Measurements from ENCODE around the gene KRT83. TPM values are rescaled to one million over a fixed set of nuclear protein-coding genes. Genes with fewer than 3 reads are reported as not detected.

Gene KRT83
- total RNA-seq, 1 donor, result not detected

GRCh38 chr12:52312086-52312485 is 9.1 kb downstream of the KRT83 start:
- H4K20me1 ChIP-seq (ENCODE audit: insufficient read depth, low read length), result no peaks in the 10 kb centered on the region
- H3K9me3 ChIP-seq (ENCODE audit: low read depth, low read length), result no peaks in the 10 kb centered on the region
- no peak overlapping the region for H3K4me3 ChIP-seq (ENCODE audit: insufficient read depth, low read length)
- TF ChIP-seq CTCF (IDR thresholded peaks at IDR 0.05; ENCODE audit: extremely low read depth, low read depth, low read length), result no peak
- no peak overlapping the region for H3K27ac ChIP-seq (ENCODE audit: low read depth, low read length)
- H3K4me2 ChIP-seq (ENCODE audit: insufficient read depth, low read length), result no peak overlapping the region
- H3K36me3 ChIP-seq (ENCODE audit: insufficient read depth, low read length), result no peaks in the 10 kb centered on the region
- no peaks in the 10 kb centered on the region for H3K79me2 ChIP-seq (ENCODE audit: insufficient read depth, low read length)
- H3K4me1 ChIP-seq (ENCODE audit: insufficient read depth, low read length), result peaks cover 8% of the 10 kb centered on the region
- H3K27me3 ChIP-seq (ENCODE audit: insufficient read depth, low read length), result peaks cover 8% of the 10 kb centered on the region
- DNase-seq (ENCODE audit: insufficient read length, low spot score, missing footprints), result no peak
- no peak overlapping the region for H2AFZ ChIP-seq (ENCODE audit: low read length)

- H2AFZ ChIP-seq (ENCODE audit: low read length), result peak overlapping the region; percentile 68
- H3K4me2 ChIP-seq (ENCODE audit: insufficient read depth, low read length), result no peak overlapping the region
- no peak for TF ChIP-seq CTCF (IDR thresholded peaks at IDR 0.05; ENCODE audit: extremely low read depth, low read depth, low read length)
- no peaks in the 10 kb centered on the region for H3K36me3 ChIP-seq (ENCODE audit: insufficient read depth, low read length)
- peak; percentile 70 for DNase-seq (ENCODE audit: insufficient read length, low spot score, missing footprints)
- no peaks in the 10 kb centered on the region for H3K79me2 ChIP-seq (ENCODE audit: insufficient read depth, low read length)
- peak overlapping the region; percentile 64 for H3K27ac ChIP-seq (ENCODE audit: low read depth, low read length)
- H4K20me1 ChIP-seq (ENCODE audit: insufficient read depth, low read length), result no peaks in the 10 kb centered on the region
- no peaks in the 10 kb centered on the region for H3K9me3 ChIP-seq (ENCODE audit: low read depth, low read length)
- H3K27me3 ChIP-seq (ENCODE audit: insufficient read depth, low read length), result peaks cover 10% of the 10 kb centered on the region
- no peak overlapping the region for H3K4me3 ChIP-seq (ENCODE audit: insufficient read depth, low read length)
- H3K4me1 ChIP-seq (ENCODE audit: insufficient read depth, low read length), result peaks cover 8% of the 10 kb centered on the region
Observed at GRCh38 chr12:52311285-52311648, 9.9 kb downstream of the KRT83 start.

- Histone ChIP-seq H3K27me3 (ENCODE audit: insufficient read depth, low read length) (peaks cover 10% of the 10 kb centered on the region), H3K4me1 (ENCODE audit: insufficient read depth, low read length) (peaks cover 8% of the 10 kb centered on the region), H3K27ac (ENCODE audit: low read depth, low read length) (peak overlapping the region; percentile 64), H3K9me3 (ENCODE audit: low read depth, low read length) (no peaks in the 10 kb centered on the region), H3K79me2 (ENCODE audit: insufficient read depth, low read length) (no peaks in the 10 kb centered on the region), H2AFZ (ENCODE audit: low read length) (peak overlapping the region; percentile 68), H3K4me2 (ENCODE audit: insufficient read depth, low read length) (no peak overlapping the region), H3K36me3 (ENCODE audit: insufficient read depth, low read length) (no peaks in the 10 kb centered on the region), H3K4me3 (ENCODE audit: insufficient read depth, low read length) (no peak overlapping the region), H4K20me1 (ENCODE audit: insufficient read depth, low read length) (no peaks in the 10 kb centered on the region)
- TF ChIP-seq CTCF (IDR thresholded peaks at IDR 0.05; ENCODE audit: extremely low read depth, low read depth, low read length), result no peak
- peak; percentile 95 for DNase-seq (ENCODE audit: insufficient read length, low spot score, missing footprints)
Observed at GRCh38 chr12:52310622-52311284, 10.4 kb downstream of the KRT83 start.

- Histone ChIP-seq H3K4me1 (ENCODE audit: insufficient read depth, low read length) (peaks cover 8% of the 10 kb centered on the region), H2AFZ (ENCODE audit: low read length) (peak overlapping the region; percentile 88), H3K36me3 (ENCODE audit: insufficient read depth, low read length) (no peaks in the 10 kb centered on the region), H3K9me3 (ENCODE audit: low read depth, low read length) (no peaks in the 10 kb centered on the region), H3K79me2 (ENCODE audit: insufficient read depth, low read length) (no peaks in the 10 kb centered on the region), H3K27ac (ENCODE audit: low read depth, low read length) (peak overlapping the region; percentile 17), H3K4me3 (ENCODE audit: insufficient read depth, low read length) (peak overlapping the region; percentile 71), H3K4me2 (ENCODE audit: insufficient read depth, low read length) (peak overlapping the region; percentile 92), H4K20me1 (ENCODE audit: insufficient read depth, low read length) (no peaks in the 10 kb centered on the region), H3K27me3 (ENCODE audit: insufficient read depth, low read length) (peaks cover 6% of the 10 kb centered on the region)
- DNase-seq (ENCODE audit: insufficient read length, low spot score, missing footprints), result no peak
- no peak for TF ChIP-seq CTCF (IDR thresholded peaks at IDR 0.05; ENCODE audit: extremely low read depth, low read depth, low read length)
Observed at GRCh38 chr12:52308806-52309425, 12.3 kb downstream of the KRT83 start.
